Smooth muscle cell (in vitro differentiated cells): ENCODE results near the gene PRDX5. TPM values are rescaled to one million over a fixed set of nuclear protein-coding genes. Genes with fewer than 3 reads are reported as not detected.

ENCODE experiments used
- DNase-seq: peaks from one replicate; lab custom pipeline; 2025; ENCODE audit not compliant: unreplicated experiment; lab: John Stamatoyannopoulos, UW
- H2AFZ ChIP-seq: fragments of 200-600 bp; sonication (generic); 2 replicates; pipeline ENCODE4 v1.6.0; 2016; ENCODE audit warnings: antibody characterized with exemption, low read depth, mild to moderate bottlenecking
- H3F3A ChIP-seq: fragments of 200-600 bp; sonication (generic); 2 replicates; pipeline ENCODE4 v1.6.0; 2017; ENCODE audit warnings: antibody characterized with exemption, low read depth
- H3K27ac ChIP-seq: fragments of 200-600 bp; sonication (generic); 2 replicates; pipeline ENCODE4 v1.5.1; 2016; ENCODE audit warnings: low read depth, mild to moderate bottlenecking
- H3K27me3 ChIP-seq: fragments of 200-600 bp; sonication (generic); 2 replicates; pipeline ENCODE4 v1.6.1; 2016; ENCODE audit warnings: low read depth, mild to moderate bottlenecking
- H3K36me3 ChIP-seq: fragments of 200-600 bp; sonication (generic); 2 replicates; pipeline ENCODE4 v1.5.1; 2016; ENCODE audit warnings: low read depth
- H3K4me1 ChIP-seq: fragments of 200-600 bp; sonication (generic); 2 replicates; pipeline ENCODE4 v1.5.1; 2016; ENCODE audit warnings: low read depth
- H3K4me2 ChIP-seq: fragments of 200-600 bp; sonication (generic); 2 replicates; pipeline ENCODE4 v1.6.0; 2016; ENCODE audit warnings: mild to moderate bottlenecking
- H3K4me3 ChIP-seq: fragments of 200-600 bp; sonication (generic); 2 replicates; pipeline ENCODE4 v1.5.1; 2016; ENCODE audit warnings: mild to moderate bottlenecking
- H3K79me2 ChIP-seq: fragments of 200-600 bp; sonication (generic); 2 replicates; pipeline ENCODE4 v1.6.0; 2016; ENCODE audit warnings: low read depth, mild to moderate bottlenecking
- H3K9ac ChIP-seq: fragments of 200-600 bp; sonication (generic); 2 replicates; pipeline ENCODE4 v1.6.0; 2016; ENCODE audit warnings: low read depth
- H3K9me3 ChIP-seq: fragments of 200-600 bp; sonication (generic); replicated peaks from 2 replicates; pipeline ENCODE4 v1.5.1; 2016; ENCODE audit warnings: low read depth
- H4K20me1 ChIP-seq: fragments of 200-600 bp; sonication (generic); 2 replicates; pipeline ENCODE4 v1.6.0; 2016; ENCODE audit warnings: low read depth
- CTCF ChIP-seq: fragments of 200-600 bp; sonication (generic); IDR thresholded peaks from 2 replicates; pipeline ENCODE4 v1.5.1; 2017; ENCODE audit warnings: borderline replicate concordance, mild to moderate bottlenecking, antibody characterized with exemption; ENCODE audit not compliant: insufficient read depth, poor library complexity, severe bottlenecking
- WGBS: methylation state at CpG from one replicate; pipeline ENCODE4 v1.1.7; 2016; ENCODE audit warnings: low lambda C conversion rate; 5-methylcytosine and 5-hydroxymethylcytosine counted together
- polyA plus RNA-seq: library from polyadenylated mRNA; unstranded; fragments of >200 nt; fragmentation: Nextera tagmentation; extraction: Ambion mirVana; gene quantifications from 2 replicates; pipeline ENCODE4 v1.2.1, GENCODE V29; 2016
- total RNA-seq: library from RNA; depleted of rRNA; stranded (reverse); fragments of >200 nt; gene quantifications from 2 replicates; pipeline ENCODE4 v1.2.3, GENCODE V29; 2014

PRDX5 gene
- total and polyA plus RNA-seq, 2 experiments from 2014 or later, result 169 to 474 TPM

DNA sequence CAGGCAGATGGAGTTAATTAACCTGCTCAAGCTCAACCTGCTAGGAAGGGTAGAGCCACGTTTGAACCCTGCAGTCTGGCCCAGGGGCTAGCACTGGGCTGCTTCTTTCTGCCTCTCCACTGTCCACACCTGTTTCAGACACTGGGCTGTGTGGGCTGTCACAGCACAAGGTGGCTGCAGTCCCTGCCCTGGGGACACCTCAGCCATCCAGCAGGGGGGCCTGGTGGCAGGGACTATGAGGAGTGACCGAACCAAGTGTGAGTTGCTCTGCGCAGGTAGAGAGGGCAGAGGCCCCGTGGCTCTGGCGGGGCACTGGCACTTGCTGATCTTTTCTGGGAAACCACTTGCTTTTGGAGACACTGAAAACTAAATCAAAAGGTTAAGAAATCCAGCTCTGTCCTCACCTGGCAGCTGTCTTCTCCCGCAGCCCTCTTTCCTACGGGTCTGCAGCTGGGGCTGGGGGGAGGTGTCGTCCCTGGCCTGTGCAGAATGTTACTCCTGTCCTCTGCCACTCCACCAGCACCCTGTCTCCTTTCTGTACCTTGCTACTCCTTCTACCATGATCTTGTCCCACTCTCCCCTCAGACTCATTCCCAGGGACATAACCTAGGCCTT, 39.2 kb upstream of the PRDX5 start:
- H3K4me2 ChIP-seq, result no peak overlapping the region
- no peak overlapping the region for H2AFZ ChIP-seq
- H3F3A ChIP-seq, result no peaks in the 10 kb centered on the region
- H4K20me1 ChIP-seq, result no peaks in the 10 kb centered on the region
- WGBS, result 98% methylated on average over 8 of the region's 8 CpGs
- peaks cover 2% of the 10 kb centered on the region for H3K4me1 ChIP-seq
- no peak overlapping the region for H3K27ac ChIP-seq
- H3K27me3 ChIP-seq, result no peaks in the 10 kb centered on the region
- peaks cover 10% of the 10 kb centered on the region for H3K79me2 ChIP-seq
- TF ChIP-seq CTCF, result no peak
- H3K9ac ChIP-seq, result no peak overlapping the region
- H3K4me3 ChIP-seq, result no peak overlapping the region
- no peaks in the 10 kb centered on the region for H3K9me3 ChIP-seq
- no peaks in the 10 kb centered on the region for H3K36me3 ChIP-seq
- DNase-seq, result no peak

- 96% methylated on average over 22 of the region's 22 CpGs for WGBS
- Histone ChIP-seq H4K20me1 (no peaks in the 10 kb centered on the region), H2AFZ (no peak overlapping the region), H3K4me2 (no peak overlapping the region), H3K4me1 (peaks cover 11% of the 10 kb centered on the region), H3F3A (no peaks in the 10 kb centered on the region), H3K36me3 (no peaks in the 10 kb centered on the region), H3K9ac (no peak overlapping the region), H3K9me3 (no peaks in the 10 kb centered on the region), H3K79me2 (peaks cover 15% of the 10 kb centered on the region), H3K27ac (no peak overlapping the region), H3K4me3 (no peak overlapping the region), H3K27me3 (no peaks in the 10 kb centered on the region)
- no peak for DNase-seq
- TF ChIP-seq CTCF, result no peak
These were observed 35.8 kb upstream of the PRDX5 start for GRCh38 chr11:64281957-64282770.

DNA sequence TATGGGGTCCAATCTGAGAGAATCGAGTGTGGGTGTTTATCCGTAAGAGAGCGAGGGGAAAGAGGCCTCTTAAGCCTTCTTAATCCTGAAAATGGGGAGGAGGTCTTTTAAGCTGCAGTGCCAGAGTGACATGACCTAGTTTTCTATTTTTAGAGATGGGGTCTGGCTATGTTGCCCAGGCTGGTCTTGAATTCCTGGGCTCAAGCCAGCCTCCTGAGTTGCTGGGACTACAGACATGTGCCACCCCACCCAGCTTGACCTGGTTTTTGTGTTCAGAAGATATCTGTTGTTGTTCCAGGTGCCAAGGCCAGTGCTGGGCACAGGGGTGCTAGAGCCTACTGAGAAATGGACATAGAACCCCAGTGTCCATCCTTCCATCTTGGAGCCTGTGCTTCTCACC, 34.8 kb upstream of the PRDX5 start:
- no peak for DNase-seq
- Histone ChIP-seq H3K4me3 (no peak overlapping the region), H3K9ac (no peak overlapping the region)

More for the DNA sequence above, 34.8 kb upstream of the PRDX5 start:
- TF ChIP-seq CTCF, result no peak
- Histone ChIP-seq H3K27me3 (no peaks in the 10 kb centered on the region), H2AFZ (no peak overlapping the region), H3K4me2 (peak overlapping the region; percentile 91), H3K4me1 (peaks cover 11% of the 10 kb centered on the region), H3F3A (no peaks in the 10 kb centered on the region), H3K27ac (no peak overlapping the region), H3K36me3 (no peaks in the 10 kb centered on the region), H3K79me2 (peaks cover 15% of the 10 kb centered on the region), H3K9me3 (no peaks in the 10 kb centered on the region), H4K20me1 (no peaks in the 10 kb centered on the region)
- WGBS, result 91% methylated on average over 3 of the region's 3 CpGs
